22Rv1 (cell line): ENCODE measurements around the gene AIDA.

ENCODE experiments used
- H3K27ac ChIP-seq: fragments of 450-650 bp; 2 replicates; pipeline ENCODE4 v1.5.1; 2017
- ZFX ChIP-seq: fragments of 450-650 bp; IDR thresholded peaks from 2 replicates; pipeline ENCODE4 v1.6.1; 2017; ENCODE audit warnings: antibody characterized with exemption, borderline replicate concordance
- TF ChIP-seq, protein P1 (sequence below): fragments of 450-650 bp; IDR thresholded peaks from 2 replicates; pipeline ENCODE4 v1.5.1; 2017; ENCODE audit warnings: mild to moderate bottlenecking

Gene AIDA

DNA sequence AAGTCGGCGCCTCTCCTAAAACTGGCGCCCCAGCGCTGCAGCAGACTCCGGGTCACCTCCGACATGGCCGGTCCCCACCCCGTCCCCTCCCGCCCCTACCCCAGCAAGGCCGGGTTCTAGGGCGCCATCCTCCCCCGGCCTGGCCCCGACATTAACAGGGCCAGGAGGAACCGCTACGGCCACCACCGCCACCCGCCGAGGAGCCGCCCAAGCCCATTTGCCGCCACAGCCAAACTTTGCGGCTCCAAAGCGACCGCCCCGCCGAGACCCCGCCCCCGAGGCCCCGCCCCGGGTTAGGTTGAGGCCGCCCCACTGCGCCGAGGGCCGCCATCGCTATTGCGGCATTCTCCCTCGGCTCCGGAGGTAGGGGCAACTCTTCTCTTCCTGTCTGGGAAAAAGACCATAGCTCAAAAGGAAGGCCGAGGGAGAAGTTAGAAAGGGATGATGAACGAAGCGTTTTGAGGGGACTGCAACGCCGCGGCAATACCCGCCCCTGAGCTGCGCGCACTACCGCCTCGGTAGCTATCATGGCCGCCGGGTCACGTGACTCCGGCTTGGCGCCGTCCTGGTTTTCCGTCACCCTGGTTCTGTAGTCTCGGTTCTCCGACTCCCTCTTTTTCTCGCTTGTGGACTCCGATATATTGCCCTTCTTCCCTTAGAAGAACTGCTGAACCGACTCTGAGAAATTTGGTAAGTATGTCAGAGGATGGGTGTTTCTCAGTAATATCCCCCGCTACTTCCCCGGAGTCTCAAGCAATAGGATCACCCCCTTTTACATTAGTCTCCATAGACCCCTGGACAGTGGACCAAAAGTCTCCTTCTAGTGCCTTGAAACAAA lies at the start of gene AIDA, which contains the start of gene BROX:
AIDA (minus strand) TSS at position 239 of the 838 bp plus-strand sequence; CDS start at position 65, 174 bp downstream.
BROX (plus strand) TSS at position 312 of the 838 bp plus-strand sequence. CDS start 3,136 bp downstream, outside the sequence.
- TF ChIP-seq ZFX: no peak
- TF ChIP-seq, protein P1, sequence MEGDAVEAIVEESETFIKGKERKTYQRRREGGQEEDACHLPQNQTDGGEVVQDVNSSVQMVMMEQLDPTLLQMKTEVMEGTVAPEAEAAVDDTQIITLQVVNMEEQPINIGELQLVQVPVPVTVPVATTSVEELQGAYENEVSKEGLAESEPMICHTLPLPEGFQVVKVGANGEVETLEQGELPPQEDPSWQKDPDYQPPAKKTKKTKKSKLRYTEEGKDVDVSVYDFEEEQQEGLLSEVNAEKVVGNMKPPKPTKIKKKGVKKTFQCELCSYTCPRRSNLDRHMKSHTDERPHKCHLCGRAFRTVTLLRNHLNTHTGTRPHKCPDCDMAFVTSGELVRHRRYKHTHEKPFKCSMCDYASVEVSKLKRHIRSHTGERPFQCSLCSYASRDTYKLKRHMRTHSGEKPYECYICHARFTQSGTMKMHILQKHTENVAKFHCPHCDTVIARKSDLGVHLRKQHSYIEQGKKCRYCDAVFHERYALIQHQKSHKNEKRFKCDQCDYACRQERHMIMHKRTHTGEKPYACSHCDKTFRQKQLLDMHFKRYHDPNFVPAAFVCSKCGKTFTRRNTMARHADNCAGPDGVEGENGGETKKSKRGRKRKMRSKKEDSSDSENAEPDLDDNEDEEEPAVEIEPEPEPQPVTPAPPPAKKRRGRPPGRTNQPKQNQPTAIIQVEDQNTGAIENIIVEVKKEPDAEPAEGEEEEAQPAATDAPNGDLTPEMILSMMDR: no peak
- peak within 1 kb of the TSS; percentile 94 for H3K27ac ChIP-seq

DNA sequence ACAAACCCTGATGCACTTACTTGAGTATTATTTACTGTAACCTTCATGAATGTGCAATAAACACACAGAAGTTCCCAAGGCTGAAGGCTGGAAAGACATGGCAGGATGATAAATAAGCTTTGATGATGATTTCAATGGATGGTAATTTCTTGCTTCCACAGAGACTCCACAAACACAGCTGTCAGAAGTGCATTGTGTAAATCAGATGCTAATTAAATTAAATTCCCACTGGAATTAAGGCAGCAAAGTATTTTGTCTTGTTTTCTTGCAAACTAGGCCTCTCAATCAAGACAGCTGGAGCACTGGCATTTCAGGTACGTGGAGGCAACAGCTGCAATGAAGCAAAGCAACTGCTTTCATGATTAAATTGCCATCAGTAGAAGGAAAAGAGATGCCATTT lies 48.8 kb upstream of the AIDA start:
- H3K27ac ChIP-seq: no peak overlapping the region
- TF ChIP-seq ZFX: no peak
- TF ChIP-seq, protein P1: no peak

- no peak for TF ChIP-seq ZFX
- TF ChIP-seq, protein P1: no peak
- H3K27ac ChIP-seq: no peak overlapping the region
Observed at GRCh38 chr1:222759451-222760035, 47.3 kb upstream of the AIDA start.

DNA sequence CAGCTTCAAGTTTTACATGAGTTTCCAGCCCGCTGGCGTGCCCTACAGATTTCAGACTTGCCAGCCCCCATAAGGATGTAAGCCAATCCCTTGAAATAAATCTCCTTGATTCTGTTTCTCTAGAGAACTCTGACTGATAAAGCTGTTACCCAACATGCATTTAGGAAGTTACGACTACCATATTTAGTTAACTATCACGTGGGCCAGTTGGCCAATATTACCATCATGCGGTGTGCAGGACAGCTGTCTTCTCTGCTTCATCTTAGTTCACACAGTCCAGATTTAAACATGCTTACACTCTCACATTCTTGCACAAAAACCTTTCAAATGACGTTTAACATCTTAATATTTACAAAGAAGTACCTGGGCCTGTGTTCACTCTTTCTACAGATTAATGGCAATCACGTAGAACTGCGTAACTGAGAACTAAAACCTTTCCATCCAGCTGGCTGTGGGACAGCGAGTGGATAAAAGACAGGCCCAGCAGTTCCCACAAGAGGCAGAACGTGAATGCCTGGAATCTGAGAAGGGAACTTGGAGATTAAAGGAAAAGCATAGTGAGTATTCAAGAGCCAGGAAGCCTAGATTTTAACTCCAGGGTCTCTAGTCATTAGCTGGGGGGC lies 45.5 kb upstream of the AIDA start:
- TF ChIP-seq, protein P1: no peak
- no peak for TF ChIP-seq ZFX
- no peak overlapping the region for H3K27ac ChIP-seq

DNA sequence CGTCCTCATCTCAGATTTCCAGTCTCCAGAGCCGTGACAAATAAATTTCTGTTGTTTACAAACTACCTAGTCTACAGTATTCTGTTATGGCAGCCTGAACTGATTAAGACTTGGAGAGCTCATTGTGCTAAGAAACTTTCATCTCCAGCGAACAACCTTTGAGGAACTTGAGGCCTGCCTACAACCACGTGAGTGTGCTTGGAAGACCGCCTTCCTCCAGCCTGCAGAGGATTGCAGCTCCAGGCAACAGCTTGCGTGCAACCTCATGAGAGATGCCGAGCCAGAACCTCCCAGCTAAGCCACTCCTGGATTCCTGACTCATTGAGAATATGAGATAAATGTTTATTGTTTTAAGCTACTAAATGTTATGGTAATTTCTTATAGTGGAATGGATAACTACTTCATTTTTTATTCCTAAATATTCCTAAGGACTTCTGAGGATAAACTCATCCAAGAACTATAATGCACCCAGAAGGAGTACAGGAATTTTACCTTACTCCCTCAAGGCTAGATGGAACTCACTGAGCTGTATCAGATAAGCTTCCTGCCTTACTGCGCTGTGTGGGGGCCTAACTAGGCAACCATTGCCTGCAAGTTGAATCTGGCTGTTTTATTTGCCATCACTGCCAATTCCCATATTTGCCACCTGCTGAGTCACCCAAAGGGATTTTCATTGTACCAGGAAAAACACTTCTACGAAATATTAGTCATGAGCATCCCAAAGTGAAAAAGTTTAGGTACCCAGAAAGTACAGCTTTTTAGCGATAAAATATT lies 42.3 kb upstream of the AIDA start:
- no peak overlapping the region for H3K27ac ChIP-seq
- no peak for TF ChIP-seq ZFX
- TF ChIP-seq, protein P1: no peak

DNA sequence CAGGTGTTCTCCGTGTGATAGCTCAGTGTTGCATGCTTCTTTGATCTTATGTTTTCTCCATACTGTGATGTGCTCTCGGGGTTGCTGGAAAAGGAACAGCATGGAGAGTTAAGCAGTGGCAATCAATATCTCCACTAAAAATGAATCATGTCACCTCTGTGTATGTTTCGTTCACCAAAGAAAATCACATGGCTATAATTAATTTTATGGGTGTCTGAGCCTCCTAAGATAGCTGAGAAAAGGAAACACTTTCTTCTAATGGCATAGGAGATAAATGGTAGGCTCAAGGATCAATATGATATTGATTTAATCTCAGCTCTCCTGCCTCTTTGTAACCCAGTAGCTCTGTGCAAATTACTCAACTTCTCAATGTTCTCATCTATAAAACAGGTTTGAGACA lies 39.0 kb upstream of the AIDA start:
- no peak for TF ChIP-seq ZFX
- TF ChIP-seq, protein P1: no peak
- no peak overlapping the region for H3K27ac ChIP-seq
